B cell (primary cell): ENCODE results near the gene ASB7. TPM values are rescaled to one million over a fixed set of nuclear protein-coding genes. Genes with fewer than 3 reads are reported as not detected.

Experiments
- ATAC-seq: fragments of 200-7000 bp; cut with Tn5 transposase; one replicate; pipeline ENCODE4 v1.10.0; 2021; ENCODE audit warnings: low read depth, mild to moderate bottlenecking, moderate number of reproducible peaks, moderate library complexity
- CTCF ChIA-PET: fragments of 350-600 bp; sonication (Branson Sonifier 250); formaldehyde crosslinking; loops from one replicate; lab custom pipeline; 2021; ENCODE audit warnings: antibody characterized with exemption, inconsistent platforms; lab: Charles Lee
- POLR2A ChIA-PET: fragments of 350-600 bp; sonication (Branson Sonifier 250); formaldehyde crosslinking; loops from one replicate; lab custom pipeline; 2021; ENCODE audit warnings: antibody characterized with exemption; lab: Charles Lee
- DNase-seq: peaks from one replicate; pipeline ENCODE4 v3.0.0; 2013
- H2AFZ ChIP-seq: 2 replicates; pipeline ENCODE4 v1.6.1; 2012; ENCODE audit warnings: mild to moderate bottlenecking, low read depth, low read length; ENCODE audit not compliant: insufficient read depth, poor library complexity, severe bottlenecking
- H3K27ac ChIP-seq, 2 donors: 1 replicate in 1 of 2; 2 replicates in 1 of 2; pipeline ENCODE4 v1.5.1; 2012 to 2013; ENCODE audit warnings: low read length in 2 of 2, mild to moderate bottlenecking in 2 of 2, moderate library complexity in 1 of 2
- H3K27me3 ChIP-seq, 4 experiments: fragments of 200-600 bp in 1 of 4; sonication (generic) in 1 of 4; replicated peaks in 1 of 4; 1 replicate in 2 of 4; 2 replicates in 2 of 4; pipeline versions ENCODE4 v1.6.1 to v1.7.0; 2013 to 2016; ENCODE audit warnings: low read length in 3 of 4, mild to moderate bottlenecking in 2 of 4, mixed read lengths in 1 of 4, moderate library complexity in 1 of 4; ENCODE audit not compliant: insufficient read depth in 4 of 4, control insufficient read depth in 3 of 4; ENCODE audit errors: control extremely low read depth in 1 of 4
- H3K36me3 ChIP-seq, 2 experiments: replicated peaks in 1 of 2; 1 replicate in 1 of 2; 2 replicates in 1 of 2; pipeline versions ENCODE4 v1.6.1 to v1.7.1; 2013; ENCODE audit warnings: low read length in 1 of 2; ENCODE audit not compliant: insufficient read depth in 2 of 2, control insufficient read depth in 1 of 2; ENCODE audit errors: control extremely low read depth in 1 of 2, extremely low read depth in 1 of 2
- H3K4me1 ChIP-seq, 2 donors: fragments of 200-600 bp in 1 of 2; sonication (generic) in 1 of 2; 1 replicate in 1 of 2; 2 replicates in 1 of 2; pipeline versions ENCODE4 v1.5.1 to v1.6.1; 2013 to 2017; ENCODE audit warnings: low read length in 2 of 2; ENCODE audit not compliant: control insufficient read depth in 2 of 2, insufficient read depth in 2 of 2
- H3K4me2 ChIP-seq: replicated peaks from 2 replicates; pipeline ENCODE3; 2012; ENCODE audit warnings: mild to moderate bottlenecking, low read depth, low read length; ENCODE audit not compliant: poor library complexity, severe bottlenecking
- H3K4me3 ChIP-seq, 5 experiments: fragments of 200-600 bp in 1 of 5; sonication (generic) in 1 of 5; 1 replicate in 3 of 5; 2 replicates in 2 of 5; pipeline versions ENCODE4 v1.5.1 to v1.7.0; 2011 to 2016; ENCODE audit warnings: low read length in 4 of 5, mild to moderate bottlenecking in 4 of 5, low read depth in 2 of 5, control low read depth in 1 of 5, moderate library complexity in 1 of 5; ENCODE audit not compliant: insufficient read depth in 1 of 5; ENCODE audit errors: control extremely low read depth in 1 of 5, extremely low read depth in 1 of 5
- H3K79me2 ChIP-seq: fragments of 200-600 bp; sonication (generic); one replicate; pipeline ENCODE4 v1.6.0; 2016; ENCODE audit warnings: low read length; ENCODE audit not compliant: control insufficient read depth, insufficient read depth
- H3K9ac ChIP-seq: fragments of 200-600 bp; sonication (generic); 2 replicates; pipeline ENCODE4 v1.6.1; 2017; ENCODE audit warnings: mild to moderate bottlenecking, low read length, moderate library complexity
- H3K9me3 ChIP-seq, 3 donors: one replicate each; pipeline versions ENCODE4 v1.6.1 to v1.7.1; 2013; ENCODE audit warnings: low read length in 2 of 3; ENCODE audit not compliant: control insufficient read depth in 2 of 3, insufficient read depth in 1 of 3; ENCODE audit errors: control extremely low read depth in 1 of 3
- H4K20me1 ChIP-seq: 2 replicates; pipeline ENCODE4 v1.6.0; 2012; ENCODE audit warnings: mild to moderate bottlenecking, low read length; ENCODE audit not compliant: insufficient read depth, control insufficient read depth, poor library complexity, severe bottlenecking
- H3K27ac Mint-ChIP-seq: one replicate; pipeline ENCODE4 v1.8.0; 2021; ENCODE audit warnings: mixed read lengths
- H3K27me3 Mint-ChIP-seq: one replicate; pipeline ENCODE4 v1.8.0; 2021; ENCODE audit warnings: mixed read lengths
- H3K4me1 Mint-ChIP-seq: one replicate; pipeline ENCODE4 v1.8.0; 2021; ENCODE audit warnings: mixed read lengths
- H3K4me3 Mint-ChIP-seq: one replicate; pipeline ENCODE4 v1.8.0; 2021; ENCODE audit warnings: mixed read lengths
- H3K9me3 Mint-ChIP-seq: one replicate; pipeline ENCODE4 v1.8.0; 2022; ENCODE audit warnings: mixed read lengths; ENCODE audit not compliant: insufficient read depth
- EZH2 ChIP-seq: IDR thresholded peaks from 2 replicates; pipeline ENCODE4 v1.6.1; 2012; ENCODE audit warnings: borderline replicate concordance, low read depth, mild to moderate bottlenecking, moderate library complexity, low read length; ENCODE audit not compliant: insufficient read depth, poor library complexity, severe bottlenecking
- WGBS: methylation state at CpG from one replicate; pipeline ENCODE4 v1.1.5; 2013; ENCODE audit warnings: missing lambda C conversion rate; ENCODE audit not compliant: insufficient coverage; 5-methylcytosine and 5-hydroxymethylcytosine counted together
- intact Hi-C: fragments of 100-400 bp; cut with micrococcal nuclease; formaldehyde crosslinking; loops from one replicate; pipeline ENCODE4 v1.10.0; 2022
- polyA plus RNA-seq: library from polyadenylated mRNA; depleted of rRNA; stranded (reverse); fragments of >200 nt; gene quantifications from 2 replicates; pipeline ENCODE4 v1.2.3, GENCODE V29; 2012
- total RNA-seq, 2 donors: library from RNA; stranded (reverse); fragments of 120-200 nt in 1 of 2; gene quantifications; 1 replicate in 1 of 2; 2 replicates in 1 of 2; pipeline versions ENCODE4 v1.2.3 to v1.2.4, GENCODE V29; 2013 to 2022
- TF ChIP-seq, protein P1 (sequence below): fragments of 200-600 bp; IDR thresholded peaks from one replicate; pipeline ENCODE4 v1.8.0; 2022; ENCODE audit warnings: antibody characterized with exemption, mild to moderate bottlenecking

ASB7 gene
- total and polyA plus RNA-seq, 2 donors (not counting 1 experiment from before 2014, with no cell fraction given), result 12.1 to 25.0 TPM

GRCh38 chr15:100553468-100553867 lies 48.9 kb upstream of the ASB7 start:
- no peaks in the 10 kb centered on the region for H3K4me1 Mint-ChIP-seq
- Histone ChIP-seq H3K9me3 (peaks cover 0 to 16% (median 2%) of the 10 kb centered on the region in 3 donors), H3K4me3 (no peak overlapping the region), H3K4me2 (no peak overlapping the region), H3K9ac (no peak overlapping the region), H3K4me1 (no peaks in the 10 kb centered on the region), H3K27me3 (peaks cover 0 to 3% (median 0%) of the 10 kb centered on the region in 4 experiments), H3K79me2 (no peaks in the 10 kb centered on the region), H3K36me3 (no peaks in the 10 kb centered on the region), H4K20me1 (no peaks in the 10 kb centered on the region), H3K27ac (no peak overlapping the region), H2AFZ (no peak overlapping the region)
- POLR2A ChIA-PET, result no interaction called here
- H3K9me3 Mint-ChIP-seq, result no peaks in the 10 kb centered on the region
- no peak overlapping the region for H3K4me3 Mint-ChIP-seq
- no peak for TF ChIP-seq EZH2
- TF ChIP-seq, protein P1, sequence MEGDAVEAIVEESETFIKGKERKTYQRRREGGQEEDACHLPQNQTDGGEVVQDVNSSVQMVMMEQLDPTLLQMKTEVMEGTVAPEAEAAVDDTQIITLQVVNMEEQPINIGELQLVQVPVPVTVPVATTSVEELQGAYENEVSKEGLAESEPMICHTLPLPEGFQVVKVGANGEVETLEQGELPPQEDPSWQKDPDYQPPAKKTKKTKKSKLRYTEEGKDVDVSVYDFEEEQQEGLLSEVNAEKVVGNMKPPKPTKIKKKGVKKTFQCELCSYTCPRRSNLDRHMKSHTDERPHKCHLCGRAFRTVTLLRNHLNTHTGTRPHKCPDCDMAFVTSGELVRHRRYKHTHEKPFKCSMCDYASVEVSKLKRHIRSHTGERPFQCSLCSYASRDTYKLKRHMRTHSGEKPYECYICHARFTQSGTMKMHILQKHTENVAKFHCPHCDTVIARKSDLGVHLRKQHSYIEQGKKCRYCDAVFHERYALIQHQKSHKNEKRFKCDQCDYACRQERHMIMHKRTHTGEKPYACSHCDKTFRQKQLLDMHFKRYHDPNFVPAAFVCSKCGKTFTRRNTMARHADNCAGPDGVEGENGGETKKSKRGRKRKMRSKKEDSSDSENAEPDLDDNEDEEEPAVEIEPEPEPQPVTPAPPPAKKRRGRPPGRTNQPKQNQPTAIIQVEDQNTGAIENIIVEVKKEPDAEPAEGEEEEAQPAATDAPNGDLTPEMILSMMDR, result no peak
- no peaks in the 10 kb centered on the region for H3K27me3 Mint-ChIP-seq
- intact Hi-C loops, result no loop called here
- 92% methylated on average over 15 of the region's 16 CpGs for WGBS
- H3K27ac Mint-ChIP-seq, result no peak overlapping the region
- DNase-seq (no peak), ATAC-seq (no peak)
- CTCF ChIA-PET, result interaction anchor here (1.1 kb wide), 1 partner anchor 19 kb away, joined by 3 read pairs; no protein-coding TSS in a partner anchor

DNA sequence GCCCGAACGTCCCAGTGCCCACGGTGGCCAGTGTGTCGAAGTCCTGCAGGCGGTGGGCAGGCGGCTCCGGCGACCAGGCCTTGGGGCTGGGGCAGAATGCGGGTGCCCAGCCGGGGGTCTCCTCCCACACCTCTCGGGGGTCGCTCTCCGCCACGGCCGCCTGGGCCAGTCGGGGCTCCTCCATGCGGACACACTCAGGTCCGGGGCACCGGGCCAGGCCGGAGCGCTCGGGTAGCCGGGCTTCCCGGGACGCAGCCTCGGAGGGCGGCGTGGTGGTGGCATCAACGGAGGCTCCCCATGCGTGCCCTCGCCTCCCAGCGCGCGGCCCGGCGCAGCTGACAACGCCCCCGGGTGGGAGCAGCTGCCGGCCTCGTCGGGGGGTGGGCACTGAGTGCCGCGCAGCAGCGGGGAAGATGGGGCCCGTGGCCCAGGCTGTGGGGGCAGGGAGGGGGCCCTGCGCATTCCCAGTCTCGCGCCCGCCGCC lies 43.6 kb upstream of the ASB7 start:
- ChIA-PET POLR2A (no interaction called here), CTCF (no interaction called here)
- no peaks in the 10 kb centered on the region for H3K27me3 Mint-ChIP-seq
- Histone ChIP-seq H4K20me1 (no peaks in the 10 kb centered on the region), H3K27me3 (no peaks in the 10 kb centered on the region), H3K9me3 (peaks cover 0 to 6% (median 0%) of the 10 kb centered on the region in 3 donors), H3K4me3 (no peak overlapping the region), H3K9ac (no peak overlapping the region), H3K27ac (no peak overlapping the region), H2AFZ (no peak overlapping the region), H3K36me3 (no peaks in the 10 kb centered on the region), H3K79me2 (no peaks in the 10 kb centered on the region), H3K4me1 (no peaks in the 10 kb centered on the region), H3K4me2 (no peak overlapping the region)
- H3K27ac Mint-ChIP-seq, result no peak overlapping the region
- no peak for DNase-seq
- ATAC-seq, result no peak
- TF ChIP-seq EZH2, result no peak
- TF ChIP-seq, protein P1, result no peak
- H3K4me3 Mint-ChIP-seq, result no peak overlapping the region
- intact Hi-C loops, result no loop called here
- WGBS, result 96% methylated on average over 49 of the region's 50 CpGs
- no peaks in the 10 kb centered on the region for H3K9me3 Mint-ChIP-seq
- no peaks in the 10 kb centered on the region for H3K4me1 Mint-ChIP-seq
